ENCODE results near the gene BCL7B. TPM values are rescaled to one million over a fixed set of nuclear protein-coding genes. Genes with fewer than 3 reads are reported as not detected.

BCL7B gene
- total RNA-seq, 1 donor from 2014 or later, result 34.8 TPM

- no peak for ATAC-seq
Observed at GRCh38 chr7:73489976-73490375, 67.5 kb downstream of the BCL7B start.

- no peak for ATAC-seq
Observed at GRCh38 chr7:73487486-73487885, 70.0 kb downstream of the BCL7B start.

Other genes with a start within 250 kb of the BCL7B start
- gene NSUN5, start 248.9 kb downstream of the BCL7B start, total RNA-seq, result 22.1 TPM
- not detected for gene TRIM50, start 229.6 kb downstream of the BCL7B start, total RNA-seq
- not detected for gene FKBP6, start 229.5 kb downstream of the BCL7B start, total RNA-seq
- gene FZD9, start 123.9 kb downstream of the BCL7B start, total RNA-seq, result 0.24 TPM
- 22.3 TPM for gene BAZ1B, start 35.4 kb downstream of the BCL7B start, total RNA-seq
- 19.2 TPM for gene TBL2, start 20.9 kb upstream of the BCL7B start, total RNA-seq
- gene MLXIPL, start 66.8 kb upstream of the BCL7B start, total RNA-seq, result 0.52 TPM
- gene VPS37D, start 110.1 kb upstream of the BCL7B start, total RNA-seq, result 0.32 TPM
- 7.3 TPM for gene DNAJC30, start 125.8 kb upstream of the BCL7B start, total RNA-seq
- gene BUD23, start 125.9 kb upstream of the BCL7B start, total RNA-seq, result 39.2 TPM
- 1.2 TPM for gene STX1A, start 162.0 kb upstream of the BCL7B start, total RNA-seq
- 11.7 TPM for gene ABHD11, start 181.1 kb upstream of the BCL7B start, total RNA-seq
- 0.64 TPM for gene CLDN3, start 212.6 kb upstream of the BCL7B start, total RNA-seq